Aorta (tissue), 5 donors: ENCODE data around the gene TUT4. TPM values are rescaled to one million over a fixed set of nuclear protein-coding genes. Genes with fewer than 3 reads are reported as not detected.

Source experiments
- ATAC-seq: fragments of 200-7000 bp; cut with Tn5 transposase; one replicate; pipeline ENCODE4 v1.9.1; 2022; ENCODE audit warnings: moderate library complexity; ENCODE audit not compliant: low FRiP score
- DNase-seq, 2 donors: peaks; one replicate each; pipeline ENCODE4 v3.0.0-alpha.2; 2020
- H3K27ac ChIP-seq, 2 donors: one replicate each; pipeline ENCODE4 v1.5.1; 2013; ENCODE audit warnings: low read length in 2 of 2, mild to moderate bottlenecking in 2 of 2, moderate library complexity in 2 of 2, control low read depth in 1 of 2, inconsistent platforms in 1 of 2, low read depth in 1 of 2
- H3K27me3 ChIP-seq, 2 donors: one replicate each; pipeline ENCODE4 v1.6.1; 2013; ENCODE audit warnings: control low read depth in 1 of 2, low read length in 1 of 2, mild to moderate bottlenecking in 1 of 2, moderate library complexity in 1 of 2; ENCODE audit not compliant: insufficient read depth in 2 of 2, control insufficient read depth in 1 of 2
- H3K36me3 ChIP-seq, 2 donors: one replicate each; pipeline ENCODE4 v1.6.1; 2013; ENCODE audit warnings: control low read depth in 1 of 2, low read length in 1 of 2, mild to moderate bottlenecking in 1 of 2; ENCODE audit not compliant: insufficient read depth in 2 of 2, control insufficient read depth in 1 of 2
- H3K4me1 ChIP-seq, 2 donors: one replicate each; pipeline ENCODE4 v1.6.1; 2013; ENCODE audit warnings: low read length in 2 of 2, control low read depth in 1 of 2, mild to moderate bottlenecking in 1 of 2, moderate library complexity in 1 of 2; ENCODE audit not compliant: insufficient read depth in 2 of 2, control insufficient read depth in 1 of 2
- H3K4me3 ChIP-seq, 2 donors: one replicate each; pipeline ENCODE4 v1.5.1; 2013; ENCODE audit warnings: low read length in 2 of 2, control low read depth in 1 of 2, mild to moderate bottlenecking in 1 of 2
- H3K9me3 ChIP-seq: one replicate; pipeline ENCODE4 v1.6.1; 2013; ENCODE audit warnings: mild to moderate bottlenecking, low read length; ENCODE audit not compliant: control insufficient read depth
- WGBS, 2 donors: extraction: QIAGEN DNeasy Blood & Tissue Kit; methylation state at CpG; one replicate each; pipeline ENCODE4 v1.1.7; 2013; 5-methylcytosine and 5-hydroxymethylcytosine counted together
- intact Hi-C, 2 donors: fragments of 100-400 bp; cut with DNase I; formaldehyde crosslinking; loops; one replicate each; pipeline versions ENCODE4 v1.14.2 to v1.15.0; 2022
- polyA plus RNA-seq, 2 donors: library from polyadenylated mRNA; stranded (reverse); fragments of 200-250 nt; gene quantifications; one replicate each; pipeline ENCODE4 v1.2.3, GENCODE V29; 2013
- total RNA-seq, 2 donors: library from RNA; stranded (reverse); fragmentation: NEBNext Ultra II Directional; extraction: Animal tissue kit (Norgen Biotek cat#: 25700); gene quantifications; one replicate each; pipeline ENCODE4 v1.2.1, GENCODE V29; 2021
- donor health status: healthy with polysubstance abuse.
- donor health status: Bipolar disorder and iron deficiency.
- donor health status: DM: no; HTN: no; CAD: no.
- donor health status: DM: no; HTN: no; CAD: no.
- donor health status: DM: yes; HTN: yes; CAD: no.

TUT4 gene
- total and polyA plus RNA-seq, 4 donors: 6.3 to 71.5 (median 35.3) TPM

GRCh38 chr1:52413410-52413989 is 139.4 kb downstream of the TUT4 start:
- no peak overlapping the region for H3K27ac ChIP-seq
- DNase-seq: no peak
- no peaks in the 10 kb centered on the region for H3K27me3 ChIP-seq
- WGBS, 2 donors: 93% methylated on average over 10 of the region's 10 CpGs
- H3K36me3 ChIP-seq: peaks cover 10 to 14% of the 10 kb centered on the region in 2 donors
- ATAC-seq: no peak
- no peaks in the 10 kb centered on the region for H3K9me3 ChIP-seq
- no peak overlapping the region for H3K4me3 ChIP-seq
- no peaks in the 10 kb centered on the region for H3K4me1 ChIP-seq
- intact Hi-C loops: no loop called here

- Histone ChIP-seq H3K27ac (peak overlapping the region in 1 of 2 donors; percentile 91), H3K4me3 (peak overlapping the region; percentile 90 to 98), H3K36me3 (peaks cover 0 to 5% of the 10 kb centered on the region in 2 donors), H3K4me1 (peaks cover 0 to 2% of the 10 kb centered on the region in 2 donors), H3K9me3 (no peaks in the 10 kb centered on the region), H3K27me3 (no peaks in the 10 kb centered on the region)
- ATAC-seq (no peak), DNase-seq (no peak)
- 3 to 5% methylated on average over 8 of the region's 8 CpGs for WGBS, 2 donors
- intact Hi-C loops: loop anchor here in 1 of 2 donors (2.0 to 10.0 kb wide), 2 partner anchors 38 to 260 kb away; partner anchors contain the start of genes CC2D1B and ZFYVE9
These were observed 147.9 kb downstream of the TUT4 start for GRCh38 chr1:52404975-52405338.

- Histone ChIP-seq H3K27me3 (no peaks in the 10 kb centered on the region), H3K36me3 (peaks cover 0 to 5% of the 10 kb centered on the region in 2 donors), H3K9me3 (no peaks in the 10 kb centered on the region), H3K4me1 (peaks cover 0 to 2% of the 10 kb centered on the region in 2 donors), H3K27ac (peak within 1 kb of the TSS in 1 of 2 donors; percentile 91), H3K4me3 (peak within 1 kb of the TSS; percentile 90 to 98)
- intact Hi-C loops: loop anchor here in 1 of 2 donors (2.0 to 10.0 kb wide), 2 partner anchors 38 to 260 kb away; partner anchors contain the start of genes CC2D1B and ZFYVE9
- peak; percentile 100 for ATAC-seq
- WGBS, 2 donors: 0% methylated on average over 57 of the region's 57 CpGs
- DNase-seq: peak; percentile 98 to 99
These were observed 148.5 kb downstream of the TUT4 start, which contains the start of the genes ORC1 and PRPF38A for GRCh38 chr1:52404116-52404974. TSS of gene ORC1 (minus strand) at chr1:52404423. CDS start at chr1:52402223, 2,200 bp downstream. TSS of gene PRPF38A (plus strand) at chr1:52404602. CDS start at chr1:52404750, 148 bp downstream.

GRCh38 chr1:52403566-52404115 is 149.3 kb downstream of the TUT4 start:
- Histone ChIP-seq H3K4me3 (peak overlapping the region; percentile 50 to 61), H3K36me3 (peaks cover 0 to 4% of the 10 kb centered on the region in 2 donors), H3K4me1 (peaks cover 0 to 2% of the 10 kb centered on the region in 2 donors), H3K9me3 (no peaks in the 10 kb centered on the region), H3K27ac (no peak overlapping the region), H3K27me3 (no peaks in the 10 kb centered on the region)
- DNase-seq: no peak
- intact Hi-C loops: loop anchor here in 1 of 2 donors (2.0 to 10.0 kb wide), 2 partner anchors 37 to 259 kb away; partner anchors contain the start of genes CC2D1B and ZFYVE9
- 0% methylated on average over 16 of the region's 16 CpGs for WGBS, 2 donors
- peak; percentile 8 for ATAC-seq

- no peak overlapping the region for H3K27ac ChIP-seq
- no peaks in the 10 kb centered on the region for H3K36me3 ChIP-seq
- no peak overlapping the region for H3K4me3 ChIP-seq
- no peaks in the 10 kb centered on the region for H3K27me3 ChIP-seq
- peaks cover 0 to 2% of the 10 kb centered on the region in 2 donors for H3K4me1 ChIP-seq
- intact Hi-C loops: loop anchor here in 1 of 2 donors (10.0 kb wide), 1 partner anchor 258 kb away; the partner anchor contains the start of gene ZFYVE9
- H3K9me3 ChIP-seq: no peaks in the 10 kb centered on the region
- DNase-seq: no peak
- WGBS, 2 donors: 55 to 58% methylated on average over 3 of the region's 3 CpGs
- no peak for ATAC-seq
These were observed 150.0 kb downstream of the TUT4 start for GRCh38 chr1:52402860-52403240.

GRCh38 chr1:52400131-52400530 is 152.8 kb downstream of the TUT4 start:
- no peak for ATAC-seq
- WGBS, 2 donors: 95 to 96% methylated on average over 6 of the region's 6 CpGs
- Histone ChIP-seq H3K36me3 (no peaks in the 10 kb centered on the region), H3K4me3 (no peak overlapping the region), H3K9me3 (no peaks in the 10 kb centered on the region), H3K27me3 (no peaks in the 10 kb centered on the region), H3K4me1 (peaks cover 0 to 2% of the 10 kb centered on the region in 2 donors), H3K27ac (no peak overlapping the region)
- no peak for DNase-seq
- intact Hi-C loops: loop anchor here in 1 of 2 donors (10.0 kb wide), 1 partner anchor 255 kb away; the partner anchor contains the start of gene ZFYVE9

GRCh38 chr1:52399629-52400028 is 153.3 kb downstream of the TUT4 start:
- H3K27me3 ChIP-seq: no peaks in the 10 kb centered on the region
- DNase-seq (no peak), ATAC-seq (no peak)
- H3K36me3 ChIP-seq: no peaks in the 10 kb centered on the region
- H3K4me3 ChIP-seq: no peak overlapping the region
- intact Hi-C loops: loop anchor here in 1 of 2 donors (10.0 kb wide), 1 partner anchor 255 kb away; the partner anchor contains the start of gene ZFYVE9
- H3K4me1 ChIP-seq: peaks cover 0 to 2% of the 10 kb centered on the region in 2 donors
- 89 to 96% methylated on average over 3 of the region's 3 CpGs for WGBS, 2 donors
- H3K27ac ChIP-seq: no peak overlapping the region
- H3K9me3 ChIP-seq: no peaks in the 10 kb centered on the region

- Histone ChIP-seq H3K27me3 (no peaks in the 10 kb centered on the region), H3K27ac (no peak overlapping the region), H3K36me3 (no peaks in the 10 kb centered on the region), H3K9me3 (no peaks in the 10 kb centered on the region), H3K4me3 (no peak overlapping the region), H3K4me1 (no peaks in the 10 kb centered on the region)
- DNase-seq: no peak
- WGBS, 2 donors: 94 to 96% methylated on average over 5 of the region's 5 CpGs
- no peak for ATAC-seq
- intact Hi-C loops: no loop called here
These were observed 159.7 kb downstream of the TUT4 start for GRCh38 chr1:52393174-52393573.
